ENCODE data around the gene CDK5R1. TPM values are rescaled to one million over a fixed set of nuclear protein-coding genes. Genes with fewer than 3 reads are reported as not detected.

CDK5R1 gene
- total and polyA plus RNA-seq, 2 donors (not counting 3 experiments of a cell fraction or from before 2014, with no cell fraction given): 1.6 to 3.9 TPM

GRCh38 chr17:32460054-32460453, 26.7 kb upstream of the CDK5R1 start:
- H3K79me2 ChIP-seq (ENCODE audit: control insufficient read depth, insufficient read depth, low read length): peaks cover 62% of the 10 kb centered on the region
- no TSS peak for BruUV-seq (replicated peaks)
- FAIRE-seq: no peak

More at GRCh38 chr17:32460054-32460453, 26.7 kb upstream of the CDK5R1 start:
- no peaks in the 10 kb centered on the region for H3K9me3 ChIP-seq (replicated peaks; ENCODE audit: control insufficient read depth, insufficient read depth, low read length)
- ChIA-PET CTCF (interaction anchor here (3.8 kb wide), 1 partner anchor 294 kb away, joined by 37 read pairs; no protein-coding TSS in a partner anchor), POLR2A (no interaction called here)
- intact Hi-C loops (cut with micrococcal nuclease): no loop called here
- H3K27me3 ChIP-seq (ENCODE audit: control insufficient read depth in 2 of 2, insufficient read depth in 2 of 2, low read length in 2 of 2): no peaks in the 10 kb centered on the region
- DNase-seq (ENCODE audit: low read depth, low spot score): no peak
- no peak for TF ChIP-seq CTCF (IDR thresholded peaks at IDR 0.05; ENCODE audit: extremely low read depth in 1 of 2, insufficient read depth in 1 of 2, low read depth in 1 of 2, low read length in 2 of 2)
- no peak for TF ChIP-seq POLR2AphosphoS5 (IDR thresholded peaks at IDR 0.05; ENCODE audit: insufficient read depth, low read depth, low read length)
- TF ChIP-seq POLR2A (IDR thresholded peaks at IDR 0.05; ENCODE audit: low read depth, low read length): no peak
- no peak for TF ChIP-seq MYC (IDR thresholded peaks at IDR 0.05; ENCODE audit: low read depth, low read length)
- TF ChIP-seq EZH2 (IDR thresholded peaks at IDR 0.05; ENCODE audit: borderline replicate concordance, low read depth, low read length, severe bottlenecking): no peak
- no peak for TF ChIP-seq GATA2 (IDR thresholded peaks at IDR 0.05; ENCODE audit: insufficient read depth, insufficient read length, low read depth, low read length)
- TF ChIP-seq MAX (IDR thresholded peaks at IDR 0.05; ENCODE audit: insufficient read depth, insufficient read length): no peak
- no peak for TF ChIP-seq JUN (IDR thresholded peaks at IDR 0.05; ENCODE audit: borderline replicate concordance, insufficient read depth, insufficient read length, low read depth)
- no peak for TF ChIP-seq FOS (IDR thresholded peaks at IDR 0.05; ENCODE audit: borderline replicate concordance, insufficient read depth, low read length)
- H3K4me2 ChIP-seq (ENCODE audit: insufficient read depth, low read length): no peak overlapping the region
- no peaks in the 10 kb centered on the region for H3K9me1 ChIP-seq (replicated peaks; ENCODE audit: control insufficient read depth, extremely low read depth, insufficient read depth, low read length)
- H3K36me3 ChIP-seq (ENCODE audit: control insufficient read depth in 2 of 2, extremely low read depth in 1 of 2, insufficient read depth in 2 of 2, low read length in 2 of 2): peaks cover 18 to 23% of the 10 kb centered on the region in 2 experiments
- H4K20me1 ChIP-seq (replicated peaks; ENCODE audit: control insufficient read depth, extremely low read depth, insufficient read depth, low read length): peaks cover 11% of the 10 kb centered on the region
- H3K4me1 ChIP-seq (ENCODE audit: control insufficient read depth, extremely low read depth, insufficient read depth, low read length): no peaks in the 10 kb centered on the region
- H3K9ac ChIP-seq (replicated peaks; ENCODE audit: extremely low read depth, insufficient read depth, low read length): no peak overlapping the region
- H3K27ac ChIP-seq (ENCODE audit: insufficient read depth, low read depth, low read length): no peak overlapping the region
- dilution Hi-C loops (cut with MboI; ENCODE audit: extremely low pct_ligation_motif_present, low sequenced_read_pairs): no loop called here
- no peak overlapping the region for H2AFZ ChIP-seq (ENCODE audit: low read depth, low read length)
- H3K4me3 ChIP-seq (replicated peaks in 1 of 3; ENCODE audit: insufficient read depth in 1 of 3, low read depth in 1 of 3, low read length in 3 of 3): no peak overlapping the region

Measured in endothelial cell of umbilical vein (primary cell).